ENCODE data around the gene MPI.

GRCh38 chr15:74928771-74929198 lies 38.9 kb downstream of the MPI start:
- TF ChIP-seq BHLHE40 (IDR thresholded peaks at IDR 0.05; ENCODE audit: borderline replicate concordance) (no peak), FOXK2 (IDR thresholded peaks at IDR 0.05) (no peak), SUZ12 (IDR thresholded peaks at IDR 0.05) (no peak), NFRKB (IDR thresholded peaks at IDR 0.05) (no peak), ARNT (IDR thresholded peaks at IDR 0.05) (no peak)

Measured in HEK293T (cell line).